ENCODE results near the gene ALLC.

DNA sequence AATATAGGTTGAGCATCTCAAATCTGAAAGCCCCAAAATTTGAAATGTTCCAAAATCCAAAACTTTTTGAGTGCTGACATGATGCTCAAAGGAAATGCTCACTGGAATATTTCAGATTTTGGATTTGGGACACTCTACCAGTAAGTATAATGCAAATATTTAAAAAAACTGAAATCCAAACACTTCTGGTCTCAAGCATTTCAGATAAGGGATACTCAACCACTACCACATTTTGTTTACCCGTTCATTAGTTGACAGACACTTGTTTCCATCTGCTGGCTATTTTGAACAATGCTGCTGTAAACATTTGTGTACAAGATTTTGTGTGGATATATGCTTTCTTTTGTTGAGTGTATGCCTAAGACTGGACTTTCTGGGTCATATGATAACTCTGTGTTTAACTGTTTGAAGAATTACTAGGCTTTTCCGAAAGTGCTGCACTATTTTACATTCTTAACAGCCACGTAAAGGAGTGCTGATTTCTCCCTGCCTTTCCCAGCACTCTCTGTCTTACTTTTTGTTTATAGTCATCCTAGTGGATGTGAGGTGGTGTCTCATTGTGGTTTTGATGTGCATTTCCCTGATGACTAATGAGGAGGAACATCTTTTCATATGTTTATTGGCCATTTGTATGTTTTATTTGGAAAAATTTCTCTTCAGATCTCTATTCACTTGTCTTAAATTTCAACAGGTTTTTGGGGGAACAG, 25.9 kb downstream of the ALLC start:
- TF ChIP-seq, protein P1, sequence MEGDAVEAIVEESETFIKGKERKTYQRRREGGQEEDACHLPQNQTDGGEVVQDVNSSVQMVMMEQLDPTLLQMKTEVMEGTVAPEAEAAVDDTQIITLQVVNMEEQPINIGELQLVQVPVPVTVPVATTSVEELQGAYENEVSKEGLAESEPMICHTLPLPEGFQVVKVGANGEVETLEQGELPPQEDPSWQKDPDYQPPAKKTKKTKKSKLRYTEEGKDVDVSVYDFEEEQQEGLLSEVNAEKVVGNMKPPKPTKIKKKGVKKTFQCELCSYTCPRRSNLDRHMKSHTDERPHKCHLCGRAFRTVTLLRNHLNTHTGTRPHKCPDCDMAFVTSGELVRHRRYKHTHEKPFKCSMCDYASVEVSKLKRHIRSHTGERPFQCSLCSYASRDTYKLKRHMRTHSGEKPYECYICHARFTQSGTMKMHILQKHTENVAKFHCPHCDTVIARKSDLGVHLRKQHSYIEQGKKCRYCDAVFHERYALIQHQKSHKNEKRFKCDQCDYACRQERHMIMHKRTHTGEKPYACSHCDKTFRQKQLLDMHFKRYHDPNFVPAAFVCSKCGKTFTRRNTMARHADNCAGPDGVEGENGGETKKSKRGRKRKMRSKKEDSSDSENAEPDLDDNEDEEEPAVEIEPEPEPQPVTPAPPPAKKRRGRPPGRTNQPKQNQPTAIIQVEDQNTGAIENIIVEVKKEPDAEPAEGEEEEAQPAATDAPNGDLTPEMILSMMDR (conservative IDR thresholded peaks at IDR 0.05 in 1 of 2, IDR thresholded peaks at IDR 0.05 in 1 of 2; ENCODE audit: low read depth in 1 of 2, low read length in 2 of 2), result no peak
- TF ChIP-seq EZH2 (IDR thresholded peaks at IDR 0.05; ENCODE audit: low read length, missing control alignments), result no peak
